ENCODE results near the gene SIGMAR1.

SIGMAR1 gene

GRCh38 chr9:34628656-34629490 lies 8.7 kb downstream of the SIGMAR1 start, which contains the start of gene ARID3C:
TSS of gene ARID3C (minus strand) at chr9:34629066. CDS start at chr9:34628014, 1,052 bp downstream.
- Histone ChIP-seq H3K36me3 (ENCODE audit: insufficient read depth, low read length) (no peaks in the 10 kb centered on the region), H3K27me3 (ENCODE audit: insufficient read depth, low read length) (peaks cover 15% of the 10 kb centered on the region; the same call in 1 of the 2 replicates), H3K27ac (ENCODE audit: low read depth, low read length, poor library complexity, severe bottlenecking) (no peak within 1 kb of the TSS), H3K4me3 (ENCODE audit: low read depth, low read length, poor library complexity, severe bottlenecking) (peak within 1 kb of the TSS; percentile 44), H3K79me2 (ENCODE audit: insufficient read depth, low read length) (no peaks in the 10 kb centered on the region), H3K9ac (ENCODE audit: low read length) (no peak within 1 kb of the TSS; the same call in 1 of the 2 replicates), H4K20me1 (ENCODE audit: insufficient read depth, low read length) (no peaks in the 10 kb centered on the region), H3K4me2 (ENCODE audit: low read length) (peak within 1 kb of the TSS; percentile 50), H2AFZ (ENCODE audit: low read length) (no peak within 1 kb of the TSS), H3F3A (ENCODE audit: insufficient read depth, low read length) (no peaks in the 10 kb centered on the region), H3K9me3 (ENCODE audit: low read length) (no peaks in the 10 kb centered on the region), H3K4me1 (ENCODE audit: insufficient read depth, low read length, severe bottlenecking) (peaks cover 14% of the 10 kb centered on the region), H3K9me2 (ENCODE audit: low read depth, low read length) (no peaks in the 10 kb centered on the region)
- no peak for TF ChIP-seq EZH2 (IDR thresholded peaks at IDR 0.05; ENCODE audit: borderline replicate concordance, low read length)
- TF ChIP-seq, protein P1, sequence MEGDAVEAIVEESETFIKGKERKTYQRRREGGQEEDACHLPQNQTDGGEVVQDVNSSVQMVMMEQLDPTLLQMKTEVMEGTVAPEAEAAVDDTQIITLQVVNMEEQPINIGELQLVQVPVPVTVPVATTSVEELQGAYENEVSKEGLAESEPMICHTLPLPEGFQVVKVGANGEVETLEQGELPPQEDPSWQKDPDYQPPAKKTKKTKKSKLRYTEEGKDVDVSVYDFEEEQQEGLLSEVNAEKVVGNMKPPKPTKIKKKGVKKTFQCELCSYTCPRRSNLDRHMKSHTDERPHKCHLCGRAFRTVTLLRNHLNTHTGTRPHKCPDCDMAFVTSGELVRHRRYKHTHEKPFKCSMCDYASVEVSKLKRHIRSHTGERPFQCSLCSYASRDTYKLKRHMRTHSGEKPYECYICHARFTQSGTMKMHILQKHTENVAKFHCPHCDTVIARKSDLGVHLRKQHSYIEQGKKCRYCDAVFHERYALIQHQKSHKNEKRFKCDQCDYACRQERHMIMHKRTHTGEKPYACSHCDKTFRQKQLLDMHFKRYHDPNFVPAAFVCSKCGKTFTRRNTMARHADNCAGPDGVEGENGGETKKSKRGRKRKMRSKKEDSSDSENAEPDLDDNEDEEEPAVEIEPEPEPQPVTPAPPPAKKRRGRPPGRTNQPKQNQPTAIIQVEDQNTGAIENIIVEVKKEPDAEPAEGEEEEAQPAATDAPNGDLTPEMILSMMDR (IDR thresholded peaks at IDR 0.05; ENCODE audit: low read length): no peak

DNA sequence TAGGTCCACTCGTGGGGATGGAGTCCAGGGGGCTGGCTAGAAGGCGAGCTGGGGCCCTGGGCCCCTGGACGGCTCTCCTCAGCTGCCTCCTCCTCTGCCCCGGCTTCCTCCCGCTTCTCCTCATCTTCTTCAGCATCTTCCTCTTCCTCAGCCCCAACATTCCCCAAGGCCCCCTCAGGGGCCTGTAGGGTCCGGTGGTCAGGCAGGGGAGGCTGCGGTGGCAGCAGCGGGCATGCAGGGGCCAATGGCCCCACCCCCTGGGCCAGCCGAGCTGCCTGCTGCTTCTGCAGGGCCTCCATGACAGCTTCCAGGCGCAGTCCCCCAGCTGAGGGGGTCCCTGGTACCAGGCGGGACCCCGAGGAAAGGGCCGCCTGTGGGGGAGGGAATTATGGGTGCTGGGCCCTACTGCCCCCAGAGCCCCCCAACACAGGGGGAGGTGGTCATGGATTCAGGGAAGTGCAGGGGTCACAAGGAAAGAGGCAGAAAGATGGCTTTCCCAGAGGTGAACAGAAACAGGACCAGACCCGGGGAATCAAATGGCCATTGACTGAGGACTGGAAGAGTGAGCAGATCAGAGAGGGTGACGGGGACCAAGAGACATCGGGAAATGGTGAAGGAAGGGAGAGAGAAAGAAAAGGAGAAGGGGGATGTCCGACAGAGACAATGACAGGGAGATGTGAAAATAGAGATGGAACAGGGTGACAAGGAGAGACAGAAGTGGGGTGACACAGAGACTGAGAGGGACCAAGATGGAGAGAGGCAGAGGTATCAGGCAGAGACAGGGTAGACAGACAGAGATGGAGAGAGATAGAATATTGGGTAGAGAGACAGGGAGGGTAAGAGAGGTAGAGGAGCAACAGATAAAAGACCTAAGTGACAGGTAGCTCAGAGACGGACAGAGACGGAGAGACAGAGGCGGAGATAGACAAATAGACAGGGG lies 9.6 kb downstream of the SIGMAR1 start:
- Histone ChIP-seq H3K27me3 (ENCODE audit: insufficient read depth, low read length) (peaks cover 15% of the 10 kb centered on the region; the same call in 1 of the 2 replicates), H3K9me3 (ENCODE audit: low read length) (no peaks in the 10 kb centered on the region), H4K20me1 (ENCODE audit: insufficient read depth, low read length) (no peaks in the 10 kb centered on the region), H3K36me3 (ENCODE audit: insufficient read depth, low read length) (no peaks in the 10 kb centered on the region), H3K9ac (ENCODE audit: low read length) (no peak overlapping the region), H3K79me2 (ENCODE audit: insufficient read depth, low read length) (no peaks in the 10 kb centered on the region), H3K4me1 (ENCODE audit: insufficient read depth, low read length, severe bottlenecking) (peaks cover 18% of the 10 kb centered on the region), H3K9me2 (ENCODE audit: low read depth, low read length) (no peaks in the 10 kb centered on the region), H3K4me2 (ENCODE audit: low read length) (peak overlapping the region; percentile 50; the same call in 1 of the 2 replicates), H3K4me3 (ENCODE audit: low read depth, low read length, poor library complexity, severe bottlenecking) (peak overlapping the region; percentile 44), H3F3A (ENCODE audit: insufficient read depth, low read length) (no peaks in the 10 kb centered on the region), H3K27ac (ENCODE audit: low read depth, low read length, poor library complexity, severe bottlenecking) (no peak overlapping the region), H2AFZ (ENCODE audit: low read length) (no peak overlapping the region)
- TF ChIP-seq EZH2 (IDR thresholded peaks at IDR 0.05; ENCODE audit: borderline replicate concordance, low read length): no peak
- TF ChIP-seq, protein P1 (IDR thresholded peaks at IDR 0.05; ENCODE audit: low read length): no peak

- H3K9me2 ChIP-seq (ENCODE audit: low read depth, low read length): no peaks in the 10 kb centered on the region
- peaks cover 9% of the 10 kb centered on the region; the same call in 1 of the 2 replicates for H3K27me3 ChIP-seq (ENCODE audit: insufficient read depth, low read length)
- H3K4me3 ChIP-seq (ENCODE audit: low read depth, low read length, poor library complexity, severe bottlenecking): no peak overlapping the region
- H3K79me2 ChIP-seq (ENCODE audit: insufficient read depth, low read length): no peaks in the 10 kb centered on the region
- H3K4me1 ChIP-seq (ENCODE audit: insufficient read depth, low read length, severe bottlenecking): peaks cover 24% of the 10 kb centered on the region
- no peak overlapping the region for H3K4me2 ChIP-seq (ENCODE audit: low read length)
- no peaks in the 10 kb centered on the region for H4K20me1 ChIP-seq (ENCODE audit: insufficient read depth, low read length)
- H3F3A ChIP-seq (ENCODE audit: insufficient read depth, low read length): no peaks in the 10 kb centered on the region
- H3K9me3 ChIP-seq (ENCODE audit: low read length): no peaks in the 10 kb centered on the region
- H2AFZ ChIP-seq (ENCODE audit: low read length): no peak overlapping the region
- no peaks in the 10 kb centered on the region for H3K36me3 ChIP-seq (ENCODE audit: insufficient read depth, low read length)
- TF ChIP-seq EZH2 (IDR thresholded peaks at IDR 0.05; ENCODE audit: borderline replicate concordance, low read length): no peak
- TF ChIP-seq, protein P1 (IDR thresholded peaks at IDR 0.05; ENCODE audit: low read length): no peak
- no peak overlapping the region for H3K9ac ChIP-seq (ENCODE audit: low read length)
- no peak overlapping the region for H3K27ac ChIP-seq (ENCODE audit: low read depth, low read length, poor library complexity, severe bottlenecking)
Observed at GRCh38 chr9:34625186-34625486, 12.5 kb downstream of the SIGMAR1 start.
